Stimulated activated CD4-positive, alpha-beta T cell treated with anti-CD3 and anti-CD28 coated beads, Interleukin-12 subunit alpha, Interleukin-12 subunit beta, amount 100 ng/mL, for 4 hours (primary cell): ENCODE results near the gene MGAT4C.
"Not testable (repeated sequence)": the region's sequence is repeated elsewhere in the genome, so short reads cannot be mapped to it uniquely, and the experiment has no call there.

Experiments used
- DNase-seq: peaks from one replicate; pipeline ENCODE4 v3.0.0-alpha.2; 2020

MGAT4C gene

DNA sequence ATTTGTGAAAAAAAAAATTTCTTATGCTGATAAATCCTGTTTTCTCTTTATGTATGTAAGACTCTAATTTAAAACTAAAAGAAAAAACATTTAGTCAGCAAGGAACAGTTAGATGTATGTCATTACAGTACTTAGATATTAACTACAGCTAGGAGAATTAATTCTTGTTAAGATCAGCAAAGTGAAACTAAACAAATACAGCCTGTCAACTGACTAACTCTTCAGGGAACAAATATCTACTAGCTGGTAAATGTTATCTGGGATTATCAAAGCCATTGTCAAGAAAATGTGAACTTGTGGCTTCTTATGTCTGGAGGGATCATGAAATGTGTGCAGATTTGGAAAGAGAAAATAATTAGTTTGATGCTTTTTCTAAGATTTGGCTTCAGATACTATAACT, 27.5 kb downstream of the MGAT4C start:
- DNase-seq: no peak

DNA sequence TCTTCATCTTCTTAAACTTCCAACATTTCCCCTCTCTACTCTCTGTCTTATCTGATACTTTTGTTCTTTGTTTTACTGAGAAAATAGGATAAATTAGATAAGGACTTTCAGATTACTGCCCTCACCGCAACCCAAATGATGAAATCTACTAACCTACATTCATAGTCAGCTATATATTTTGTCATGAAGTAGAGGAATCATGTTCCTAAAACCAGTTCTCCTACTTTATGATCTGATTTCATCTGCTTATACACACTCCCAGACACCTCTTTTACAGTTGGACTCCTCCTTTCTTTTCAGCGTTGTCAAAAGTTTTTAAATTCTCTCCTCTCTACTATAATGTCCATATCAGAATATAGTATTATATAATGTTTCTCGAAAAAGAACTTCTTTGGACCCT, 29.7 kb downstream of the MGAT4C start:
- DNase-seq: no peak

- DNase-seq: no peak
These were observed 39.6 kb downstream of the MGAT4C start for GRCh38 chr12:86216591-86216990.

GRCh38 chr12:86213012-86213411, 43.2 kb downstream of the MGAT4C start:
- no peak for DNase-seq

DNA sequence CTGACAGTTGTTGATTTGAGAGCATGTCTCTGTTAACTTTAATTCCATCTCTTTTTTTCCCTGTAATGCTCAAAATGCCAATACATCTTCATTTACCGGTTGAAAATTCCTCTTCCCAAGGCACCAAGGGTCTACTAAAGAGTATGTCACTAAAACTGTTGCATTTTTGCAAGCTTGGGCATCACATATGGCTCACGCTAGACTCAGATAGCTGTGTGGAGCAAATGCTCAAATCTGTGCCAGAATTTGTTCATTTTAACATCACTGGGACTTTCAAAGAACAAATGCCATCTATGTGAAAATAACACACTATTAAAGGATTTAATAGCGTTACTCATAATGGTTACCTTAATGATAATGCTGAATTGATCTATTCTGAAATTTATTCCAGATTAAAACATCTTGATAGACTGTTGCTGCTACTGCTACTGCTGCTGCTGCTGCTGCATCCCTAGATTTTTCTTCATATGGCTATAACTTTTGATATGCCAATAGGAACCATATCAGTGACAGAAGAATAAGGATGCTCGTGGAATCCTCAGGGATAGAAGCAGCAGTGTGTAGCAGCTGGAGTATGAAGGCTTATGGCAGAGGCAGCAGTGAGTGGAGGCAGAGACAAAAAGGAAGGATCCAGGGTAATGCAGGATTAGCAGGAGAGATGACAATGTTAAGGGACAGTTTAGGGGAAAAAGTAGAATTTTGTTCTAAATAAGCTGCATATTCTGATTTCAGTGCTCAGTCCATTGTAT, 57.3 kb downstream of the MGAT4C start:
- no peak for DNase-seq

DNA sequence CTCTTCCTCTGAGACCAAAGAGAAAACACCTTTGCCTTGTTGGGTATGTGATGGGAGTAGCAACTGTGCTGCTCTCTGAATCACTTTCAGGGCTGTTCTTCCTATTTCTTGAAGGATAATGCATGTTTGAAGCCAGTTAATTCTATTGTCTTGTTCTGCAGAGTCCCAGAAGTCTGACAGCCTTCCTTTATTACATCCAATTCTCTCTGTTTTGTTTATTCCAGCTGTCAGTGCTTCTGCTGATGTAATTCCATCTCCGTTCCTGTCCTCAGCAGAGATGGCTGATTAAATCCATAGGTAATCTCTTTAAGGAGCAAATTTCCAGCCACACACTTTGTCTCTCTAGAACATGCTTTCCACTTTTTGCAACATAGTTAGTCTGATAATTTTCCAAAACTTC, 59.7 kb downstream of the MGAT4C start:
- no peak for DNase-seq

- no peak for DNase-seq
These were observed 61.5 kb downstream of the MGAT4C start for GRCh38 chr12:86194721-86195120.

GRCh38 chr12:86193931-86194330, 62.3 kb downstream of the MGAT4C start:
- DNase-seq: no peak

DNA sequence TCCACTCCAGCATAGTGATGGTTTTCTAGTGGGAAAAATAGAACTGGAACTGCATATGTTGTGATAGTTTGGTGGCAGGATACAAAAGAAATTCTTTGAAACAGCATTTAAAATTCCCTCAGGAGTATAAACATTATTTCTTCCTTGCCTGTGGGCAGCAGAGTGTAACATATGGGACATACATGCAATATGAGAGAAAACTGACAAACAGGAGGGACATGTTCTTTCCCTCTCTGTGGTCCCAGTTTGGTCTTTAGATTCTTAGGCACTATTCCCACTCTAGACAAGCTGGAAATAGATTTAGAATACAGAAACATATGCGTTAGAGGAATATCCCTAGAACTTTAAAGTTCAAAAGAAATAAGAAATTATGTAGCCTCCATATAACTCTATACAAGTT, 68.0 kb downstream of the MGAT4C start:
- no peak for DNase-seq

DNA sequence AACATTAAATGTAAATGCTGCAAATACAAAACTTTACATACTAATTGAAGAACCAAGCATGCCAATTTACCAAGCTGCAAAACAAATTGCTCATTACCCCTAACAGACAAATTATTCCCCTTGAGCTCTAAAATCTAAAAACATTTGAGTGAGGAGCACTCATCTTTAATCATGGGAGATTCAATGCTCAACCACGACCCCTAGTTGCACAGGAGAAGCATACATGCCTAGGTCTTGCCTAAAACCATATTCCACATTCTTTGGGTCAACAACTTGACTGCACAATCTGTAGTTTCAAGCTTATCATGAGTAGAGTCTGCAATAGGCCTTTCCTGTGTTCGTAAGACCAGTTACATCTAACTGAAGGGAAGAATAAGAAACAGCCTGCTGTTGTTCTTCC, 69.7 kb downstream of the MGAT4C start:
- no peak for DNase-seq

GRCh38 chr12:86179855-86180254, 76.3 kb downstream of the MGAT4C start:
- no peak for DNase-seq

DNA sequence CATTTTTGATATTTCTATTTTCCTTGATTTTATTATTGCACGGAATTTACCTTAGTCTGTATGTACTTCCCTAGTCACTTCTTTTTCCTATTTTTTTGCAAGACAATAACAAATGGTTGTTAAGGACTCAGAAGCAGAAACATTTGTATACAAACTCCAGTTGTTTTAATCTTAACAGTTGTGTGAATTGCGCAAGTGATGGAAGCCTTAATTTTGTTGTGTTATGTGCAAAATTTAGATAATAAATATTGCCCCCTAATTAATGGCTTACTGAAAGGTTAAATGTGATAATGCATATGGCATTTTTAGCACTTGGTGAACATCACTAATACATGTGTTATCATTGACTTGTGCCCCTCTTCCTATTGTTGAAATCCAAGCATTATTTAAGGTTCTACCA, 82.0 kb downstream of the MGAT4C start:
- no peak for DNase-seq

DNA sequence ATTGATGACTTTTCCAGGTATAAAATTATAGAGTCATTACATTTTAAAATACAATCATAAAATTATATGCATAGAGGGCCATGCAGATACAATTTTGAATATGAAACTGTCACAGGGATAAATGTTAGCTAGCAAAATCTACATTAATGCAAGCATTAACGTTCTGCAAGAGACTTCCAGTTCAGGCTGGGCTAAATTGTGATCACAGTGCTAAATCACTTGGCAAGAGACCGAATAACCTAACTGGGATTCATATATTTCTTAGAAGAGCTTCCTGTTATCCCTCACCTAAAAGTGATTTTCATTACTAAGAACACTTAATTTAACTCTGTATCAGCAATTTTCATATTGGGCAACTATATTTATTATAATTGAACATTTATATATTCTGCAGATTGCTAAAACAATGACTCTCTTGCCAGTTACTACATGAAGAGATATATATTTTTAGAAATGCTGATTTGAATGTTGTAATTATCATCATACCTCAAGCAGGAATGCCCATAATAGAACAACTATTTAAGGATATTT, 83.2 kb downstream of the MGAT4C start:
- DNase-seq: no peak

GRCh38 chr12:86170051-86170450, 86.1 kb downstream of the MGAT4C start:
- DNase-seq: no peak

- DNase-seq: no peak
These were observed 97.2 kb downstream of the MGAT4C start for GRCh38 chr12:86158956-86159355.

- no peak for DNase-seq
These were observed 101.6 kb downstream of the MGAT4C start for GRCh38 chr12:86154620-86155019.

- DNase-seq: no peak
These were observed 107.6 kb downstream of the MGAT4C start for GRCh38 chr12:86148612-86149011.

DNA sequence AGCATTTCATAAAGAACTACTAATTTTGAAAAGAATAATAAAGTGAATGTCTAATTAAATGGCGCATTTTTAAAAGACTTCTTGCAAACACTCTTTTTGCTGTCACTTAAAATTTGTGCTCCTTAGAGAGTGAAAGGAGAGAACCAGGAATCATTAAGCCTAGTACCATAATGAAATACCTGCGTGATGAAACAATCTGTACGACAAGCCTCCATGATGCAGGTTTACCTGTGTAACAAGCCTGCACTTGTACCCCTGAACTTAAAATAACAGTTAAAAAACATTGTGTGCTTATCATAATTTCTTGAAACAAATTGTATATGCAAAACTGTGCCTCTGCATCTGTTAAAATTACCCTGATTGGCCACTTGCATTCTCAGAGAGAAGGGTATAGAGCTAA, 108.1 kb downstream of the MGAT4C start:
- DNase-seq: no peak

DNA sequence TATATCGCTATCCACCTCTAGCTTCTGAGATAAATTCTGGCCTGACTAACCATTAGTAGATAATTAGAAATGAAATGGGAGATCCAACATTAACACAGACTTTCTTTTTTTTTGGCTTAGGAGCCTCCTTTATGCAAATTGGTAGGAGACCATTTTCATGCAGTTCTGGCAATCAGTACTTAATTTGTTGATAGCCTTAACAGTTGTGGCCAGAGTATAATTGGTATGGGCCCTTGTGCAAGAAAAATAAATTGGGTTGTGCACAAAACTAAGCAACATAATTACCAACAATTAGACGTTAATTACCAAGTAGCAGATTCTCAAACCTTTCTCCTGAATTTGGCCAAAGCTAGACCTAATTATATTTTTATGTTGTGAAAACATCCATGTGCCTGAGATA, 111.0 kb downstream of the MGAT4C start:
- DNase-seq: no peak

- no peak for DNase-seq
These were observed 113.0 kb downstream of the MGAT4C start for GRCh38 chr12:86143162-86143561.

GRCh38 chr12:86139671-86140070, 116.5 kb downstream of the MGAT4C start:
- DNase-seq: no peak

DNA sequence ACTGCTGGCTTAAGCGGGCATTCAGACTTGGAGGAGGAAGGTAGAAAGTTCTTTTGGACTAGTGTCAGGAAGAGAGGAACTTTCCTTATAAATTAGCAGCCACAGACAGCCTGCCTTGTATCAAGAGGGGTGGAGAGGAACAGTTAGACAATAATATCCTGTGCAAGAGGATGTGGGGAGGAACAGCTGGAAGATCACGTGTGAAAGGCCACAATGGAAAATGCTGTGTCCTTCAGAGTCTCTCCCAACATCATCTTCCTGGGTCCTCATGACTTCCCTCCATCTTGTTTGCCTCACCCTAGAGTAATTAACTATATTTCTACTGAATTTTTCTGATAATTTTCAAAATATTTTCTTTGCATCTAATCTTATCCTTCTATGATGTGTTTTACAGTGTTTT, 117.4 kb downstream of the MGAT4C start:
- DNase-seq: no peak

GRCh38 chr12:86137936-86138335, 118.3 kb downstream of the MGAT4C start:
- DNase-seq: no peak

- DNase-seq: no peak
These were observed 121.6 kb downstream of the MGAT4C start for GRCh38 chr12:86134561-86134960.

GRCh38 chr12:86126900-86127299, 129.3 kb downstream of the MGAT4C start:
- not testable (repeated sequence) for DNase-seq
